Activated T-helper 1 cell treated with anti-CD3 and anti-CD28 coated beads, Interleukin-12 subunit alpha, Interleukin-12 subunit beta, Interleukin-2, Interleukin-4 antibody, amounts not matched to agents 30 ng/mL and 10 ng/mL and 1 ng/mL, durations not matched to agents 14 hours and 24 hours and 36 hours (primary cell): ENCODE data around the gene BRD9. TPM values are rescaled to one million over a fixed set of nuclear protein-coding genes. Genes with fewer than 3 reads are reported as not detected.
"Not testable (repeated sequence)": the region's sequence is repeated elsewhere in the genome, so short reads cannot be mapped to it uniquely, and the experiment has no call there.

Experiments used
- DNase-seq: peaks from one replicate; pipeline ENCODE4 v3.0.0; 2021; ENCODE audit warnings: low spot score
- H3K27ac Mint-ChIP-seq: one replicate; pipeline ENCODE4 v1.8.0; 2021; ENCODE audit warnings: mild to moderate bottlenecking, mixed read lengths
- H3K27me3 Mint-ChIP-seq: one replicate; pipeline ENCODE4 v1.8.0; 2022; ENCODE audit warnings: mild to moderate bottlenecking, moderate library complexity, mixed read lengths; ENCODE audit not compliant: insufficient read depth
- H3K36me3 Mint-ChIP-seq: one replicate; pipeline ENCODE4 v1.8.0; 2021; ENCODE audit warnings: low read depth, mixed read lengths
- H3K4me1 Mint-ChIP-seq: one replicate; pipeline ENCODE4 v1.8.0; 2021; ENCODE audit warnings: low read depth, mixed read lengths
- H3K4me3 Mint-ChIP-seq: one replicate; pipeline ENCODE4 v1.8.0; 2021; ENCODE audit warnings: mild to moderate bottlenecking, moderate library complexity, mixed read lengths
- H3K9me3 Mint-ChIP-seq: one replicate; pipeline ENCODE4 v1.8.0; 2021; ENCODE audit warnings: mixed read lengths
- intact Hi-C: fragments of 100-400 bp; cut with micrococcal nuclease; formaldehyde crosslinking; loops from one replicate; pipeline ENCODE4 v1.15.1; 2024
- total RNA-seq: library from RNA; stranded (reverse); gene quantifications from 2 replicates; pipeline ENCODE4 v1.2.3, GENCODE V29; 2022

The BRD9 gene
- total RNA-seq, 1 donor from 2014 or later, result 77.8 TPM

DNA sequence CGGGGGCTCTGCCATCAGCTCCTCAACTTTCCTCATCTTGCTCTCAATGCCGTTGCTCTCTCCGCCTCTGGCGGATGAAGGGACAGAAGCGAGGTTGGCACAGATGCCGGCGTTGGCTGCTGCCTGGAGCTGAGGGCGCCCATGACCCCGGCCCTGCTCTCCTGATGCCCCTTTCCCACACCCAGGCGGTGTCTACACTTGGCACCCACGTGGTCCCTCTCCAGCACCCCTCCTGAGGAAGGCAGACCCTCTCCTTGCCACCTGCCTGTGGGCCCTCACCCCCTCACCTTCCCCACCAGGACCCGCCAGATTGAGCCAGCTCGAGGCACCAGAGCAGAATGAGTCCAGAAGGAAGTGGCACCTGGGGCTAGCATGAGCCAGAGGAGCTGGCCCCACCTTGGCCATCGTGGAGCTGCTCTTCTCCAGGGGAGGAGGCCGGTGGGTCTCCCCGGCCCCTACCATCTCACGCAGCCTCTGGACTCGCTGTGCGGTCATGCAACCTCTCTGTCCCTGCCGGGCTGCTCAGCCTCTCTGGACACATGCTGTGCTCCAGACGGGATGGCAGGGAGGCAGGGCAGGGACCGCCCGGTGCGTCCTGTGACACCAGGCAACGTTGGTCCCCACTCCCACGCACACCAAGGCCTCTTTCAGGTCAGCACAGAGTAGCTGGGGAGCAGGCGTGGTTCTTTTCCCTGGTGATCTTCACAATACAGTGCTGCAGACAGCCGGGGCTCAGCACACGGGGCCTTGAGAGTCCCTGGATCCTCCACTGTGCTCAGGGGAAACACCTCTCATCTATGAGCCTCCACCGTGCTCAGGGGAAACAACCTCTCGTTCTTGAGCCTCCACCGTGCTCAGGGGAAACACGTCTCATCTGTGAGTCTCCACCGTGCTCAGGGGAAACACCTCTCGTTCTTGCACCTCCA, 46.7 kb downstream of the BRD9 start:
- not testable (repeated sequence) for H3K9me3 Mint-ChIP-seq, DNase-seq, H3K27me3 Mint-ChIP-seq, H3K4me3 Mint-ChIP-seq, H3K27ac Mint-ChIP-seq, H3K36me3 Mint-ChIP-seq, H3K4me1 Mint-ChIP-seq
- intact Hi-C loops, result loop anchor here (5.0 kb wide), 1 partner anchor 89 kb away; no protein-coding TSS in a partner anchor

DNA sequence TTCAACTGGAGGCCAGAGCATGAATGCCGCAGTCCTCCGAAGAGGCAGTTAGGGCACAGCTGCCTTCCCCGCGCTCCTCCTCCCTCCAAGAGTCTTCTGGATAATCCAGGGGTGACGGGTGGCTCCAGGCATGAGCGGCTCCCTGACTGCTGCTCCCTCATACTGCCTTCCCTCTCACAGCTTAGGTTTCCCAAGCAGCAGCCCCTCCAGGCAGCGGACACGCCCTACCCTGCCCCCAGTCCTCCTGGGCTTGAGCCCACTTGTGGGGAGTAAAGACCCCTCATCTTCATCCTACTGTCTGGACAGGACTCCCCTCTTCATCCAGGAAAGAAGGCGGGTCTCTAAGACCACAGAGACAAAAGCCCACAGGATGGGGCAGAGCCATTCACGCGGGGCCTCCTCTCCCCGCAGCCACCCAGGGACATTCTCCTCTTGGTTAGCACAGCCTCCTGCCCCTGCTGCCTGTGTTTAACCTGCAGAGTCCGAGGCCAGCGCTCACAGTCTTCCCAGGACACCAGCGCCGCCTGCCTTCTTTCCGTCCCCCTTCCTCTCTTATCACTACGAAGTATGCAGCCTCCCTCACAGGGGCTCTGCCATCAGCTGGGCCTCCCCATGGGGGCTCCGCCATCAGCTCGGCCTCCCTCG, 47.4 kb downstream of the BRD9 start:
- not testable (repeated sequence) for H3K27me3 Mint-ChIP-seq, H3K4me1 Mint-ChIP-seq, H3K36me3 Mint-ChIP-seq, H3K9me3 Mint-ChIP-seq, H3K4me3 Mint-ChIP-seq, H3K27ac Mint-ChIP-seq, DNase-seq
- intact Hi-C loops, result loop anchor here (5.0 kb wide), 1 partner anchor 88 kb away; no protein-coding TSS in a partner anchor

DNA sequence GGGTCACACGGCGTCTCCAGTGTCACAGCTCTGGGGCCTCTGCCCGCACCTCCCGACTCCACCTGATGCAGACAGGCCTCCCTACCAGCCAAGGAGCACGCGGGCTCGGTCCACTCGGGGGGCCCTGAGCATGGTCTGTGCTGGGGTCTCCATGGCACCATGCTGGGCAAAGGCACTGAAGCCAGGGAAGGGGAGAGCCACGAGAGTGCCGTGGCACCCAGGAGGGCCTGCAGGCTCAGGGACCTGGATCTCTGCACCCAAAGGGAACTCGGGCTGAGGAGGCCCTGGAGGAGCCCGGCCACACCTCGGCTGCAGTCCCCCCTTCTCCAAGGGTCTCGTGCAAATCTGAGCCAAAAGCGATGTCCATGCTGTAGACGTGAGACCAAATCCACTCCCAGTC, 48.2 kb downstream of the BRD9 start:
- not testable (repeated sequence) for DNase-seq, H3K9me3 Mint-ChIP-seq, H3K4me3 Mint-ChIP-seq

DNA sequence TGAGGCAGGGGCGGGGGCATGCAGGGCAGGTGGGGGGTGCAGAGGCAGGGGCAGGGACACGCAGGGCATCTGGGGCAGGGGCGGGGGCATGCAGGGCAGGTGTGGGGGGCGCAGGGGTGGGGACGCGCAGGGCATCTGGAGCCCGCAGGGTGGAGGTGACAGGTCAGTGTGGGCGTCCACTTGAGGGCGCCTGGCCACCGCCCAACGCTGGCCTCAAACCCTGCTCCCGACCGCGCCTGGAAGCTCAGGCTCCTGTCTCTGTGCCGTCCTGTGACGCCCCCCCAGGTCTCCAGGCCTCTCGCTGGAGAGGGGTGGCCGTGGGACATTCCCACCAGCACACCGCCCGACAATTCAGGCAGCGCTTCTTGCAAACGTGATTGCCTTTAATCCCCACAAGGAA, 48.7 kb downstream of the BRD9 start:
- H3K9me3 Mint-ChIP-seq, H3K27ac Mint-ChIP-seq, DNase-seq, H3K4me3 Mint-ChIP-seq, H3K36me3 Mint-ChIP-seq, H3K4me1 Mint-ChIP-seq, intact Hi-C loops, H3K27me3 Mint-ChIP-seq: not testable (repeated sequence)

More for the DNA sequence above, 48.2 kb downstream of the BRD9 start:
- H3K27ac Mint-ChIP-seq, H3K4me1 Mint-ChIP-seq, H3K36me3 Mint-ChIP-seq, H3K27me3 Mint-ChIP-seq, intact Hi-C loops: not testable (repeated sequence)

DNA sequence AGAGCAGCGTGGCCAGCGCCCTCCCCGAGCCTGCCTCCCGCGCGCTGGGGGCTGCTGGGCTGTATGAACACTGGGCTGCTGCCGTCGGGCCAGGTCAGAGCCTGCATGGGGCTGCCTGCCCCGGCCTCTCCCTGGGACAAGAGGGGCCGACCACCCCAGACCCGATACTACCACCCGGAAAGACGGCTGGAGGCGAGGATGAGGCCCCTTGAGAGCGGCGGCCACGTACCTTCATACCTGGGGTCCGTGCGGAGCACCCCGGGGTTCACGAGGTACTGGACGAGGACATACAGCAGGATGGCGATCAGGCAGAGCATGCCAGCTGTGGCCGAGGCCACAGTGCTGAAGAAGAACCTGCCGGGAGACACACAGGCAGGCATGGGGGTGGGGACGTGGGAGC, 49.2 kb downstream of the BRD9 start:
- H3K27ac Mint-ChIP-seq, H3K4me3 Mint-ChIP-seq, H3K36me3 Mint-ChIP-seq, H3K27me3 Mint-ChIP-seq, DNase-seq, H3K9me3 Mint-ChIP-seq, H3K4me1 Mint-ChIP-seq, intact Hi-C loops: not testable (repeated sequence)

DNA sequence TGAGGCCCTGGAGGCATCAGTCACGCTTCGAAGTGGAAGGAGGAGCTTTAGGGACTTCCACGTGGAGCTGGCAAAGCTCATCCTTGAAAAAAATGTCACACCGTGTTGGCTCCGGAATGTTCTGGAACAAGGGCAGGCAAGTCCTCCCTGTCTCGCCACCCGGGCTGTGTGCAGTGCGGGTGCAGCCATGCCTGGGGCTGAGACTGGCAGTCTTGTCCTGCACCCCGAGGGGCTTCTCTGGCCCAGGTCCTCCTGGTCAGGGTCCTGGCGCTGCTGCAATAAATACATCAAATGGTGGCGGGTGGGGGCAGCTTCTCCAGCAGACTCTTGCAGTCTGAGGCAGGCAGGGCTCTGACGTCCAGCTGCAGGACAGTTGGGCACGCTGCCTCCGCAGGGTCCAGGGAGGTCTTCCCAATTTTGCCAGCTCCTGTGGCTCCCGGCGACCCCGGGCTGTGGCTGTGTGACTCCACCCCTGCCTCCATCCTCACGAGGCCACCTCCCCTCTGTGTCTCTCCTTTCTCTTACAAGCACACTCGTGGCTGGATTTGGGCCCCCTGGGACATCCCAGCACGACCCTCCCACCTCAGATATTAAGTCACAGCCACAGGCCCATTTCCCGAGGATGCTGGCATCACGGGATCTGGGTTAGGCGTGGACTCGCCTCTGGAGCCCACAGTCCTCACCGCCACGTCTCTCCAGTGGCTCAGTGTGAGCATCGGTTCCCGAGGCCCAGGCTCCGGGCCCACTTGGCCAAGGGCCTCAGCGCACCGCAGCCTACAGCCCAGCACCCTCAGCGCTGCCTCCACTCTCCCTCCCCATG, 50.0 kb downstream of the BRD9 start:
- H3K9me3 Mint-ChIP-seq, H3K27ac Mint-ChIP-seq, H3K27me3 Mint-ChIP-seq, H3K4me1 Mint-ChIP-seq, intact Hi-C loops, H3K36me3 Mint-ChIP-seq, DNase-seq, H3K4me3 Mint-ChIP-seq: not testable (repeated sequence)

DNA sequence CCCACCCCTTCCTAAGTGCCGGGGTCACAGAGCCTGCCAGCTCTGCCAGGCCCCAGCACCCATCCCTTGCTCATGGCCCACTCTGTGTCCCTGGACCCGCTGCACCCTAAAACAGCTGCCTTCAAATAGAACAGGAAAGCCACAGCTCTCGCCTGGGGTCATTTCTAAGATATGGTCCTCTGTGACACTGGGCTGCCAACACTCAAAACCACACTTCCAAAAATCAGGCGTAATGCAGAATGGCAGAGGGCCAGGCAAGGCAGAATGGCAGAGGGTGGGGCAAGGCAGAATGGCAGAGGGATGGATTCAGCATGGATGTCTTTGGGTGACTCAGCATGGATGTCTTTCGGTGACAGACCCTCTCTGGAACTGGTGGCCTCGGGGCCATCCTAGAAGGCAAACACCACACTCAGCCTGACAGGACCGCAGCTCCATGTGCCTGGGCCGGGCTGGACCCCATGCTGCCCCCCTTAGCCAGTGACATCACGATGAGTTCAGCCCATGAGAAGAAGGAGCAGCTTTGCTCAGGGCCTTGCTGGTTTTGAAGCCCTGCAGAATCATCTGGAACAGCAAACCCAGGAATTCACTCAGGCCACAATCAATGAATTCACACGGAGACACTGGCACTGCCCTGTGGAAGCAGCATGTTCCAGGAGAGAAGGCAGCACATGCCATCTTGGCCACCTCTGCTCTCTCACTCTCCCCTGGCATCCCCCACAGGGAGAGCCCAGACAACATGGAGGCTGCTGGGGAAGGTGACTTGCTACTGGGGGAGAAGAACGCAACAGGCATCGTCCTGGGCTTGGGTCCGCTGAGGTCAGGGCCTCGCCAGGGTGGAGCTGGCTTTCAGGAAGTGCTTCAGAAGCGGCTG, 50.8 kb downstream of the BRD9 start:
- H3K27ac Mint-ChIP-seq, H3K9me3 Mint-ChIP-seq, H3K36me3 Mint-ChIP-seq, H3K27me3 Mint-ChIP-seq, H3K4me1 Mint-ChIP-seq, H3K4me3 Mint-ChIP-seq, intact Hi-C loops, DNase-seq: not testable (repeated sequence)

DNA sequence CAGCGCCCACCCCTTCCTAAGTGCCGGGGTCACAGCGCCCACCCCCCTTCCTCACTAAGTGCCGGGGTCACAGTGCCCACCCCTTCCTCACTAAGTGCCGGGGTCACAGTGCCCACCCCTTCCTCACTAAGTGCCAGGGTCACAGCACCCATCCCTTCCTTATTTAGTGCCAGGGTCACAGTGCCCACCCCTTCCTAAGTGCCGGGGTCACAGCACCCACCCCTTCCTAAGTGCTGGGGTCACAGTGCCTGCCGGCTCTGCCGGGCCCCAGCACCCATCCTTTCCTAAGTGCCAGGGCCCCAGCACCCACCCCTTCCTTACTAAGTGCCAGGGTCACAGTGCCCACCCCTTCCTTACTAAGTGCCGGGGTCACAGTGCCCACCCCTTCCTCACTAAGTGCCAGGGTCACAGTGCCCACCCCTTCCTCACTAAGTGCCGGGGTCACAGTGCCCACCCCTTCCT, 51.6 kb downstream of the BRD9 start:
- H3K27me3 Mint-ChIP-seq, intact Hi-C loops, H3K27ac Mint-ChIP-seq, H3K4me1 Mint-ChIP-seq, H3K4me3 Mint-ChIP-seq, DNase-seq, H3K36me3 Mint-ChIP-seq, H3K9me3 Mint-ChIP-seq: not testable (repeated sequence)

DNA sequence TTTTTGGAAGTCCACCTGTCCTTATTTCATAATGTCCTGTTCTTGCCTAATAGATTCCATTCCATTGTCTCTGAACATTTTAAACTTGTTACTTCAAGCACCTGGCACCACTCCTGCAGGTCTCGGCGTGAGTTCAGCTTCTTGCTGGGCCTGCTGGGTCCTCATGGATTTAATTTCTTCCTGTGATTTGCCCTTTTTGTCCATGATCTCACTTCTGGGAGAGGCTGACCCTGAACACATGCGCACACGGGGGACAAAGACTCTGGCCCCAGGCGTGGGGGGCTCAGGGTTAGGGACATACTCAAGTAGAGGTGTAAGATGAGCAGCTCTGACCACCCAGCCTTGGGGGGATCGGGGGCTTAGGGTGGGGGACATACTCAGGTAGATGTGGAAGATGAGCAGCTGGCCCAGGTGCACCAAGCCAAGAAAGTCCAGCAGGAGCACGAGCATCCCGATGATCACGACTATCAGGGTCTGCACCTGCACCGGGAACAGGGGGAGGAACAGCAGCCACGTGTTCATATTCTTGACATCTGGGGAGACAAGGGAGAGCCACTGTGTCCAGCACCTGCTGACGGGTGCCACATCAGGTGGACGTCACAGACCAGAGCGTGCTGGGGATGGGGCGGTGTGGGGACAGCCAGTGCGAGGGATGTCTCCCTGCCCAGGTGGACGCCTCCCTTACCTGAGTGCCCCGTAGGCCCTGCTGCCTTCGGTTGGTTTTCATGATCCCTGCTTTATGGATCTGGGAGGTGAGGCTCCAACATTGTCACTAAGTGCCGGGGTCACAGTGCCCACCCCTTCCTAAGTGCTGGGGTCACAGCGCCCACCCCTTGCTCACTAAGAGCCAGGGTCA, 52.3 kb downstream of the BRD9 start:
- H3K4me1 Mint-ChIP-seq, DNase-seq, H3K27me3 Mint-ChIP-seq, H3K4me3 Mint-ChIP-seq, H3K27ac Mint-ChIP-seq, intact Hi-C loops, H3K36me3 Mint-ChIP-seq, H3K9me3 Mint-ChIP-seq: not testable (repeated sequence)

DNA sequence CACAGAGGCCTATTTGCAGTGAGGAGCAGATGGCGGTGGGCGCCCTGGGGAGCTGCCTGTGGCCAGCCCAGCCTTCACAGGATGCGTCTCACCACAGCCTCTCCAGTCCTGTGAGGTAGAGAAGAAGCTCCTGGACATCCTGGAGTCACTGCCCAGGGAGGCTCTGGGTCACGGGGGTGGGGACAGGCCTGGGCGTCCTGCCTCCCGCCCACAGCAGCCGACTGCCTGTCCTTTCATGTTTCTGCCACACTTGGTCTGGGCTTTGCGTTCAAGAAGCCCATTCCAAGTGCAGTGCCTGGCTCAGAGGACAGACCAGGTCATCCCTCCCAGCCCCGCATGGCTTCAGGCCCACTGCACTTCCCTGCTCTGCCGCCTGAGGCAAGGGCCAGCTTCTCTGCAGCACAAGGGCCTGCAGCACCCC, 54.2 kb downstream of the BRD9 start:
- H3K27ac Mint-ChIP-seq, H3K9me3 Mint-ChIP-seq, H3K4me3 Mint-ChIP-seq, DNase-seq, H3K36me3 Mint-ChIP-seq, H3K27me3 Mint-ChIP-seq, intact Hi-C loops, H3K4me1 Mint-ChIP-seq: not testable (repeated sequence)

DNA sequence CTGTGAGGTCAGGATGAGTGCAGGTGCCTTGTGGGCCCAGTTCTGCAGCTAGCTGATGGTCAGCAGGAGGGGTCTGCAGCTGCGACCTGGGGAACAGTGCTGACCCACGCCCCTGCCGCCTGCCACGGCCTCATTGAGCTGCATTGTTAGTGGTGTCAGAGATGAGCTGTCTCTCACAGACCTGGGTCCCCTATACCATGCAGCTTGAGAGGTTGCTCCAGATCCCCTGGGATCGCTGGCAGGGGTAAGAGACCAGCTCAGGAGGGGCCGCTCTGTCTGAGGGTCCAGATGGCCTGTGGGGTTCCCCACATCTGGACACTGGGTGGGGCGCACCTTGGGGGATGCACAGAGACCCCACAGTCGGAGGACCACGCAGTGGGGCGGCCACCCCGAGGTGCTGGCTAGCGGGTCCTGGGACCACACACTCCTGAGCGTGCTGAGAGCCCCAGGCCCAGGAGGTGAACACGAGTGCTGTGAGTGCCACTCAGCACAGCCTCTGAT, 54.9 kb downstream of the BRD9 start:
- DNase-seq, H3K36me3 Mint-ChIP-seq, intact Hi-C loops, H3K4me3 Mint-ChIP-seq, H3K27ac Mint-ChIP-seq, H3K9me3 Mint-ChIP-seq, H3K4me1 Mint-ChIP-seq, H3K27me3 Mint-ChIP-seq: not testable (repeated sequence)
